OCI-LY1 (cell line): ENCODE results near the gene CPAMD8.

ENCODE experiments used
- H2AFZ ChIP-seq: fragments of 200-600 bp; sonication (generic), shearing (Covaris generic); 2 replicates; pipeline ENCODE4 v1.6.0; 2014; ENCODE audit warnings: antibody characterized with exemption, mild to moderate bottlenecking, low read length
- H3F3A ChIP-seq: fragments of 200-600 bp; sonication (generic), shearing (Covaris generic); 2 replicates; pipeline ENCODE4 v1.6.0; 2014; ENCODE audit warnings: mild to moderate bottlenecking, antibody characterized with exemption, low read length, moderate library complexity; ENCODE audit not compliant: insufficient read depth
- H3K27ac ChIP-seq: fragments of 200-600 bp; sonication (generic); 2 replicates; pipeline ENCODE4 v1.5.1; 2014; ENCODE audit warnings: low read length, mixed run types, mild to moderate bottlenecking, low read depth; ENCODE audit not compliant: poor library complexity, severe bottlenecking
- H3K27me3 ChIP-seq: fragments of 200-600 bp; sonication (generic); 2 replicates; pipeline ENCODE4 v1.6.0; 2014; ENCODE audit warnings: antibody characterized with exemption, mild to moderate bottlenecking, low read length, moderate library complexity; ENCODE audit not compliant: insufficient read depth
- H3K36me3 ChIP-seq: fragments of 200-600 bp; sonication (generic); 2 replicates; pipeline ENCODE4 v1.6.1; 2014; ENCODE audit warnings: mild to moderate bottlenecking, antibody characterized with exemption, low read length, moderate library complexity, mixed read lengths; ENCODE audit not compliant: insufficient read depth
- H3K4me1 ChIP-seq: fragments of 200-600 bp; sonication (generic); 2 replicates; pipeline ENCODE4 v1.5.1; 2014; ENCODE audit warnings: mild to moderate bottlenecking, low read length, moderate library complexity; ENCODE audit not compliant: insufficient read depth, severe bottlenecking
- H3K4me2 ChIP-seq: fragments of 200-600 bp; sonication (generic), shearing (Covaris generic); 2 replicates; pipeline ENCODE4 v1.6.1; 2014; ENCODE audit warnings: low read length
- H3K4me3 ChIP-seq: fragments of 200-600 bp; sonication (generic); 2 replicates; pipeline ENCODE4 v1.5.1; 2014; ENCODE audit warnings: low read length, low read depth, mild to moderate bottlenecking, mixed read lengths; ENCODE audit not compliant: poor library complexity, severe bottlenecking
- H3K79me2 ChIP-seq: fragments of 200-600 bp; shearing (Covaris generic); 2 replicates; pipeline ENCODE4 v1.6.1; 2016; ENCODE audit warnings: mixed run types, low read length, mixed read lengths; ENCODE audit not compliant: insufficient read depth
- H3K9ac ChIP-seq: fragments of 200-600 bp; sonication (generic), shearing (Covaris generic); 2 replicates; pipeline ENCODE4 v1.6.1; 2014; ENCODE audit warnings: mild to moderate bottlenecking, low read length, mixed read lengths
- H3K9me2 ChIP-seq: fragments of 200-600 bp; sonication (generic), shearing (Covaris generic); 2 replicates; pipeline ENCODE4 v1.6.1; 2014; ENCODE audit warnings: low read depth, mild to moderate bottlenecking, low read length, mixed read lengths
- H3K9me3 ChIP-seq: fragments of 200-600 bp; shearing (Covaris generic); 2 replicates; pipeline ENCODE4 v1.6.1; 2014; ENCODE audit warnings: low read length, mixed read lengths
- H4K20me1 ChIP-seq: fragments of 200-600 bp; sonication (generic), shearing (Covaris generic); 2 replicates; pipeline ENCODE4 v1.6.0; 2016; ENCODE audit warnings: mild to moderate bottlenecking, low read length; ENCODE audit not compliant: insufficient read depth
- EZH2 ChIP-seq: fragments of 200-600 bp; sonication (generic), shearing (Covaris generic); IDR thresholded peaks from 2 replicates; pipeline ENCODE4 v1.8.0; 2017; ENCODE audit warnings: borderline replicate concordance, mixed run types, mild to moderate bottlenecking, antibody characterized with exemption, low read length, moderate library complexity, mixed read lengths
- TF ChIP-seq, protein P1 (sequence below): fragments of 200-600 bp; sonication (generic), shearing (Covaris generic); IDR thresholded peaks from 2 replicates; pipeline ENCODE4 v1.5.1; 2017; ENCODE audit warnings: mild to moderate bottlenecking, antibody characterized with exemption, low read length, moderate library complexity, mixed read lengths

CPAMD8 gene

DNA sequence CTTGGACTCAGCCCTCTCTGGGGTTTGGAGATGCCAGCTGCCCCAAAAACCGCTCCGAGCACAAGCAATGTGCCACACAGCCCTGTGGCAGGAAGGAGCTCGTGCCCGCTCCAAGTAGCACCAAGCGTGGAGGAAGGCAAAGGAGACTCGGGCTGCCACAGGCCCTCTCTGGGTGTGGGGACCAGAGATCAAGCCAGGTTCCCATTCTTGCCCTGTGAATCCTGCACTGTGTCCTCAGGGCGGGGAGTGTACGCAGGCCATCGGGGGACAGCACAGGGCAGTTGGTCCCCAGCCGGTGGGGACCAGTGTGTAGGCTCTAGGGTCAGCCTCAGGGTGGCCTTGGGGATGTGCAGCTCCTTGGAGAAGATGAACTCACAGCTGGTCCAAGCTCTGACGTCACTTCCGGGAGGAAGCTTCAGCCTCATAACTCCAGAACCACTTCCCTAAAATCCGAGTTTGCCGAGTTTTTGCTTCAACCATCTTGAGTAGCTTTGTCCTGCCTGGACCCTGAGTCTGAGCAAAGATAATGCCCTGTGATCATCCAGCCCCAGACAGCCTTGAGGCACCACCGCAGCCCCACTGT, 9.3 kb upstream of the CPAMD8 start:
- 0 out of 2 replicates have a peak, but pooled peaks cover 3% of the 10 kb centered on the region for H3K27me3 ChIP-seq
- no peak for TF ChIP-seq EZH2
- TF ChIP-seq, protein P1, sequence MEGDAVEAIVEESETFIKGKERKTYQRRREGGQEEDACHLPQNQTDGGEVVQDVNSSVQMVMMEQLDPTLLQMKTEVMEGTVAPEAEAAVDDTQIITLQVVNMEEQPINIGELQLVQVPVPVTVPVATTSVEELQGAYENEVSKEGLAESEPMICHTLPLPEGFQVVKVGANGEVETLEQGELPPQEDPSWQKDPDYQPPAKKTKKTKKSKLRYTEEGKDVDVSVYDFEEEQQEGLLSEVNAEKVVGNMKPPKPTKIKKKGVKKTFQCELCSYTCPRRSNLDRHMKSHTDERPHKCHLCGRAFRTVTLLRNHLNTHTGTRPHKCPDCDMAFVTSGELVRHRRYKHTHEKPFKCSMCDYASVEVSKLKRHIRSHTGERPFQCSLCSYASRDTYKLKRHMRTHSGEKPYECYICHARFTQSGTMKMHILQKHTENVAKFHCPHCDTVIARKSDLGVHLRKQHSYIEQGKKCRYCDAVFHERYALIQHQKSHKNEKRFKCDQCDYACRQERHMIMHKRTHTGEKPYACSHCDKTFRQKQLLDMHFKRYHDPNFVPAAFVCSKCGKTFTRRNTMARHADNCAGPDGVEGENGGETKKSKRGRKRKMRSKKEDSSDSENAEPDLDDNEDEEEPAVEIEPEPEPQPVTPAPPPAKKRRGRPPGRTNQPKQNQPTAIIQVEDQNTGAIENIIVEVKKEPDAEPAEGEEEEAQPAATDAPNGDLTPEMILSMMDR = no peak

DNA sequence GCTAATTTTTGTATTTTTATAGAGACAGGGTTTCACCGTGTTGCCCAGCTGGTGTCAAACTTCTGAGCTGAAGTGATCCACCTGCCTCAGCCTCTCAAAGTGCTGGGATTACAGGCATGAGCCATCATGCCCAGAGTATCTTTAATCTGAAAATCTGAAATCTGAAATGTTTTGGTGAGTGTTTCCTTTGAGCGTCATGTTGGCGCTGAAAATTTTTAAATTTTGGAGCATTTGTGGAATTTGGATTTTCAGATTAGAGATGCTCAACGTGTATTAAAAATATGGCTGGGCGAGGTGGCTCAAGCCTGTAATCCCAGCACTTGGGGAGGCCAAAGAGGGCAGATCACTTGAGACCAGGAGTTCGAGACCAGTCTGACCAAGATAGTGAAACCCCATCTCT, 5.1 kb upstream of the CPAMD8 start:
- 0 out of 2 replicates have a peak, but pooled peaks cover 3% of the 10 kb centered on the region for H3K27me3 ChIP-seq
- no peak overlapping the region for H3K4me3 ChIP-seq
- no peaks in the 10 kb centered on the region for H3K36me3 ChIP-seq
- H3K4me2 ChIP-seq = no peak overlapping the region
- TF ChIP-seq EZH2 = no peak
- TF ChIP-seq, protein P1 = no peak
- H3K9me3 ChIP-seq = no peaks in the 10 kb centered on the region
- no peaks in the 10 kb centered on the region for H3K9me2 ChIP-seq
- no peak overlapping the region for H2AFZ ChIP-seq
- H3K27ac ChIP-seq = no peak overlapping the region
- no peaks in the 10 kb centered on the region for H4K20me1 ChIP-seq
- H3K4me1 ChIP-seq = no peaks in the 10 kb centered on the region
- H3K9ac ChIP-seq = no peak overlapping the region
- H3K79me2 ChIP-seq = no peaks in the 10 kb centered on the region
- H3F3A ChIP-seq = no peaks in the 10 kb centered on the region

More for the DNA sequence above, 9.3 kb upstream of the CPAMD8 start:
- H3K9me2 ChIP-seq = no peaks in the 10 kb centered on the region
- H3F3A ChIP-seq = no peaks in the 10 kb centered on the region
- H3K27ac ChIP-seq = no peak overlapping the region
- H3K9me3 ChIP-seq = no peaks in the 10 kb centered on the region
- no peaks in the 10 kb centered on the region for H3K79me2 ChIP-seq
- no peaks in the 10 kb centered on the region for H3K36me3 ChIP-seq
- no peak overlapping the region for H3K4me2 ChIP-seq
- H4K20me1 ChIP-seq = no peaks in the 10 kb centered on the region
- no peak overlapping the region for H3K9ac ChIP-seq
- H2AFZ ChIP-seq = no peak overlapping the region
- H3K4me1 ChIP-seq = no peaks in the 10 kb centered on the region
- H3K4me3 ChIP-seq = no peak overlapping the region

DNA sequence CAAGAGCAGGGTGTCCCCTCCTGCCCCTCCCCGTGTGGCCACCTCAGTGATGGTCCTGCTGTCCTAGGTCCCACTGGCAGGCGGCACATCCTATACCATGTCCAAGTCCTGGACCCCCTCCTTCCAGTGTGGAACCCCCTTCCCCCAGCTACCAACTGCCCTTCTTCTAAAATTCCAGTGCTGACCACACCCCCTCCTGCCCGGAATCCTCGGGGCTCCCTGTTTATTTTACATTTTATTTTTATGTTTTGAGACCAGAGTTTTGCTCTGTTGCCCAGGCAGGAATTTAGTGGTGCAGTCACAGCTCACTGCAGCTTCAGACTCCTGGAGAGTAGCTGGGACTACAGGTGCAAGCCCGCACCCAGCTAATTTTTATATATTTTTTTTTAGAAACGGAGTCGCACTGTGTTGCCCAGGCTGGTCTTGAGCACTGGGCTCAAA, 945 bp upstream of the CPAMD8 start:
- Histone ChIP-seq H3K4me2 (no peak overlapping the region), H3K9me2 (no peaks in the 10 kb centered on the region), H3K9ac (no peak overlapping the region)

More for the DNA sequence above, 945 bp upstream of the CPAMD8 start:
- Histone ChIP-seq H3K79me2 (no peaks in the 10 kb centered on the region), H4K20me1 (no peaks in the 10 kb centered on the region), H3K27me3 (no peaks in the 10 kb centered on the region; the same call in 1 of the 2 replicates), H2AFZ (no peak overlapping the region), H3K4me3 (no peak overlapping the region), H3K36me3 (no peaks in the 10 kb centered on the region), H3F3A (no peaks in the 10 kb centered on the region), H3K9me3 (no peaks in the 10 kb centered on the region), H3K4me1 (no peaks in the 10 kb centered on the region), H3K27ac (no peak overlapping the region)
- TF ChIP-seq EZH2 = no peak
- TF ChIP-seq, protein P1 = no peak
